IPS-20b (cell line): ENCODE results near the gene TMEM52B.
A peak's percentile ranks its signal among the peaks of the same experiment; 100 is the strongest.
"Not testable (repeated sequence)": the region's sequence is repeated elsewhere in the genome, so short reads cannot be mapped to it uniquely, and the experiment has no call there.

ENCODE experiments used
- H3K27ac ChIP-seq: one replicate; pipeline ENCODE4 v1.5.1; 2013; ENCODE audit warnings: low read length
- H3K27me3 ChIP-seq: 2 replicates; pipeline ENCODE4 v1.6.1; 2013; ENCODE audit warnings: mild to moderate bottlenecking, low read length, inconsistent platforms; ENCODE audit not compliant: insufficient read depth
- H3K36me3 ChIP-seq: 2 replicates; pipeline ENCODE4 v1.6.1; 2013; ENCODE audit warnings: low read depth, mild to moderate bottlenecking, inconsistent platforms, low read length, moderate library complexity; ENCODE audit not compliant: insufficient read depth
- H3K4me1 ChIP-seq: 2 replicates; pipeline ENCODE4 v1.6.1; 2013; ENCODE audit warnings: mild to moderate bottlenecking, control low read depth, inconsistent platforms, low read length, moderate library complexity; ENCODE audit not compliant: insufficient read depth
- H3K4me3 ChIP-seq: 2 replicates; pipeline ENCODE4 v1.5.1; 2013; ENCODE audit warnings: mild to moderate bottlenecking, low read length, inconsistent platforms
- H3K9ac ChIP-seq: 2 replicates; pipeline ENCODE4 v1.6.1; 2013; ENCODE audit warnings: low read depth, mild to moderate bottlenecking, inconsistent platforms, low read length, moderate library complexity
- H3K9me3 ChIP-seq: 2 replicates; pipeline ENCODE4 v1.6.1; 2013; ENCODE audit warnings: mild to moderate bottlenecking, low read depth, low read length, inconsistent platforms; ENCODE audit not compliant: insufficient read depth

The TMEM52B gene

DNA sequence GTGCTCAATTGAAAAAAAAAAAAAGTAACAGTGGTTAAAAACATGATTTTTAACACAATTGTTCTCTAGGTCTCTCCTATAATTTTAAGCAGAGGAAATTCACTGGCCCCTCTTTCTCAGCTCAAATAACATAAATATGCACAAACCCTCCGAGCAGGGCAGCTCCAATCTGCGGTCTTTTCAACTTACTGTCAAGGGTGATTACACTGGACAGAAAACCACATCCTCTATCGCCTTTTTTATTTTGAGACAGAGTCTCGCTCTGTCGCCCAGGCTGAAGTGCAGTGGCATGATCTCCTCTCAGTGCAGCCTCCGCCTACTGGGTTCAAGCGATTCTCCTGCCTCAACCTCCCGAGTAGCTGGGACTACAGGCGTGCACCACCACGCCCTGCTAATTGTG is 17.4 kb downstream of the TMEM52B start:
- Histone ChIP-seq H3K36me3 (no peaks in the 10 kb centered on the region), H3K4me3 (no peak overlapping the region), H3K27me3 (no peaks in the 10 kb centered on the region), H3K9ac (no peak overlapping the region), H3K27ac (no peak overlapping the region), H3K9me3 (no peaks in the 10 kb centered on the region), H3K4me1 (peaks cover 9% of the 10 kb centered on the region)

DNA sequence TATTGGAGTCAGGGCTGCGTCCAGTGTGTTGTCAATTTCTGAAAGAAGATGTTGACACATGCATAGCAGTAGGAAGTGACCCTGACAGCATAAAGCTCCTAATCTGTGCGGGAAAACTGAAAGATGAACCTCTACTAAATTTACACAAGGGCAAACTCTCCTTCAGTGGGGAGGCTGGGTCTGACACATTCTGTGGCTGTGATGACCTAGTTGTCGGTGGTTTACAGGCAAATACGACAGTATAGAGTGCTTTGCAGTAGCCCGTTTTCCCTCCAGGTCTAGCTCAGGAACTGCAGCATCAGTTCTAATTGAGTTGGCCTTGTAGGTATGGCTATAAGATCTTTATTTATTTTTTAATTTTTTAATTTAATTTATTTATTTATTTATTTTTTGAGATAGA is 19.0 kb downstream of the TMEM52B start:
- Histone ChIP-seq H3K27ac (no peak overlapping the region), H3K4me3 (no peak overlapping the region), H3K36me3 (no peaks in the 10 kb centered on the region)

DNA sequence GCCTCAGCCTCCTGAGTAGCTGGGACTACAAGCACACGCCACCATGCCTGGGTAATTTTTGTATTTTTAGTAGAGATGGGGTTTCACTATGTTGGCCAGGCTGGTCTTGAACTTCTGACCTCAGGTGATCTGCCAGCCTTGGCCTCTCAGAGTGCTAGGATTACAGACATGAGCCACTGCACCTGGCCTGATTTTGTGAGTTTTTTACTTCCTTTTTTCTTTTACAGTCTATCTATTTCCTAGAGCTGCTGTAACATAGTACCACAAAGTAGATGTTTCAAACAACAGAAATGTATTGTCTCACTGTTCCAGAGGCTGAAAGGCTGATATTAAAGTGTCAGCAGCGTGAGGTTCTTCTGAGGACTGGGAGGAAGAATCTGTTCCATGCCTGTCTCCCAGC is 25.7 kb downstream of the TMEM52B start:
- H3K4me3 ChIP-seq, H3K36me3 ChIP-seq, H3K27ac ChIP-seq: not testable (repeated sequence)

More for the DNA sequence above, 19.0 kb downstream of the TMEM52B start:
- Histone ChIP-seq H3K9ac (no peak overlapping the region), H3K9me3 (no peaks in the 10 kb centered on the region), H3K4me1 (no peaks in the 10 kb centered on the region), H3K27me3 (no peaks in the 10 kb centered on the region)

DNA sequence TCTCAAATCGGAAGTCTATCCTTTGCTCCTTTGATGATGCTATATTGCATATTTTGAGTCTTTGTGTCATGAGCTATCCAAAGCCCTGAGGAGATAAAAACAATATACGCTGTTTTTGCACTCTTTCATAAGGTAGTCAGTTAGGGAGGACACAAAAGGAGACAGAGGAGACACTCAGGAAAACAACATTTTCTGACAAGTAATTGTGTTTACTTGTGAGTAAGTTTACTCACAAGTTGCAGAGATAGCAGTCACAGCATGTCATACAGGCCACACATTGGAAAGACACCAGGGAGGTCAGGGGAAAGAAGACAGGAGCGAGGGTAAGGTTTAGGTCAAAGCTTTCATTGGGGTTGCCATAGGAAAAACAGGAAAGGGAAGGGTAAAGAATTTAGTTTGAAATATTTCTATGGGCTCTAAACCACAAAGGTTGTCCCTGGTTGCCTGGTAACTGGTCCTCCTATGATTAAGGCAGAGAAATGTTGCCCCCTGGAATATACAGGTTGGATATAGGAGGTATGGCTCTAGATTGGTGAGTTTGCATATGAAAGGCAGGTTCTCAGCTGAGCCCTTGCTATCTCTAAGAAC is 26.5 kb downstream of the TMEM52B start:
- H3K36me3 ChIP-seq, result no peaks in the 10 kb centered on the region
- peaks cover 8% of the 10 kb centered on the region; the same call in 1 of the 2 replicates for H3K4me1 ChIP-seq
- no peak overlapping the region for H3K4me3 ChIP-seq
- no peaks in the 10 kb centered on the region for H3K27me3 ChIP-seq
- H3K27ac ChIP-seq, result no peak overlapping the region
- H3K9me3 ChIP-seq, result no peaks in the 10 kb centered on the region
- no peak overlapping the region for H3K9ac ChIP-seq

More for the DNA sequence above, 25.7 kb downstream of the TMEM52B start:
- not testable (repeated sequence) for H3K9me3 ChIP-seq, H3K9ac ChIP-seq, H3K4me1 ChIP-seq, H3K27me3 ChIP-seq

DNA sequence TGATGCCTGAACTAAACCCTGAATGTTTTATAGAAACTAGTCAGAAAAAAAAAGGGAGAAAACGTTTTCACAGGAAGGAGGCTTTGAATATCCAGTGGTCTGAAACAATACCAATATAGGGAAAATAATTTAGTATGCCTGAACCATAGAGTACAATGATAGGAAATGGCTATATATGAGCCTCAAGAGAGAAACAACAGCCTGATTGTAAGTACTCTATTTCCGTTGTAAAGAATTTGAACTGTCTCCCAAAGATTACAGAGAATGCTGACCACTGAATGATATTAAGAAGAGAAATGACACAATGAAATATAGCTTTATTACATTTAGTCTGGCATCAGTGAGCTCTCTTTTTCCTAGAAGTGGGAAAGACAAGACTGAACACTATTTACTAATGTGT is 28.3 kb downstream of the TMEM52B start:
- no peaks in the 10 kb centered on the region for H3K36me3 ChIP-seq

DNA sequence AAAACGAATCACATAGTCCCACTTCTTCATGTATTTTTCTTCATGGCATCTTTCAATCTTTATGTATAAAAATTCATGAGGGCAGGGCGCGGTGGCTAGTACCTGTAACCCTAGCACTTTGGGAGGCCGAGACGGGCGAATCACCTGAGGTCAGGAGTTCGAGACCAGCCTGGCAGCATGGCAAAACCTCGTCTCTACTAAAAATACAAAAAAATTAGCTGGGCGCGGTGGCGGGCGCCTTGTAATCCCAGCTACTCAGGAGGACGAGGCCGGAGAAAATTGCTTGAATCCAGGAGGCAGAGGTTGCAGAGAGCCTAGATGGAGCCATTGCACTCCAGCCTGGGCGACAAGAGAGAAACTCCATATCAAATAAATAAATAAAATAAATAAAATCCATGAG is 31.4 kb downstream of the TMEM52B start:
- H3K9ac ChIP-seq, result no peak overlapping the region
- H3K27ac ChIP-seq, result no peak overlapping the region
- peaks cover 11% of the 10 kb centered on the region for H3K4me1 ChIP-seq
- H3K36me3 ChIP-seq, result no peaks in the 10 kb centered on the region
- H3K27me3 ChIP-seq, result no peaks in the 10 kb centered on the region; the same call in 1 of the 2 replicates
- H3K4me3 ChIP-seq, result no peak overlapping the region
- no peaks in the 10 kb centered on the region for H3K9me3 ChIP-seq

More for the DNA sequence above, 28.3 kb downstream of the TMEM52B start:
- peaks cover 8% of the 10 kb centered on the region; the same call in 1 of the 2 replicates for H3K4me1 ChIP-seq
- H3K27me3 ChIP-seq, result no peaks in the 10 kb centered on the region
- no peak overlapping the region for H3K4me3 ChIP-seq
- no peak overlapping the region for H3K9ac ChIP-seq
- H3K9me3 ChIP-seq, result no peaks in the 10 kb centered on the region
- H3K27ac ChIP-seq, result no peak overlapping the region

DNA sequence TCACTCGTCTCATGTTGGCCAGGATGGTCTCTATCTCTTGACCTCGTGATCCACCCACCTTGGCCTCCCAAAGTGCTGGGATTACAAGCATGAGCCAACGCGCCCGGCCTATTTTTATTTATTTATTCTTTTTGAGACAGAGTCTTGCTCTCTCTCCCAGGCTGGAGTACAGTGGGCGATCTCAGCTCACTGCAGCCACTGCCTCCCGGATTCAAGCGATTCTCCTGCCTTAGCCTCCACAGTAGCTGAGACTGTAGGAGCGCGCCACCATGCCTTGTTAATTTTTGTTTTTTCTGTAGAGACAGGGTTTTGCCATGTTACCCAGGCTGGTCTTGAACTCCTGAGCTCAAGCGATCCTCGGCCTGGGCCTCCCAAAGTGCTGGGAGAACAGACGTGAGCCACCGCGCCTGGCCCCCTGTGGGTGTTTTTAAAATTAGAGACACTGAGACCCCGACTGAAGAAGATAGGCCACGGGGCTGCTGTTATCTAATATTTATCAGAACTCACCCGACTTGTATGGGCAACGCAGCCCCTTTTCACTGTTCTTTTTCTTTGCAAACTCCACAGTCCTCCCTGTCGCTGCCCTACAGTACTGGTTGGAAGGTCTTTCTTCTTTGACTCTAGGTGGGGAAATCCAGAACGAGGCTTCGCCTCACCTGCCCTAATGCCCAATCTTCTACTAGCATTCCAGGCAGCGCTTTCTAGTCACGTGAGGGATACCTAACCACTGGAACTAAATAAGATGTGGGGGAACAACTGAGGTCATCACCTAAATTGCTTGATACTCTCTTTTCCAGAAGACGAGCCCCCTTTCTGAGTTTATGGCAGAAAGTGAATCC is 32.5 kb downstream of the TMEM52B start:
- Histone ChIP-seq H3K9ac (no peak overlapping the region), H3K4me3 (no peak overlapping the region), H3K27ac (no peak overlapping the region), H3K36me3 (no peaks in the 10 kb centered on the region), H3K27me3 (no peaks in the 10 kb centered on the region; the same call in 1 of the 2 replicates), H3K9me3 (no peaks in the 10 kb centered on the region), H3K4me1 (peaks cover 13% of the 10 kb centered on the region)

DNA sequence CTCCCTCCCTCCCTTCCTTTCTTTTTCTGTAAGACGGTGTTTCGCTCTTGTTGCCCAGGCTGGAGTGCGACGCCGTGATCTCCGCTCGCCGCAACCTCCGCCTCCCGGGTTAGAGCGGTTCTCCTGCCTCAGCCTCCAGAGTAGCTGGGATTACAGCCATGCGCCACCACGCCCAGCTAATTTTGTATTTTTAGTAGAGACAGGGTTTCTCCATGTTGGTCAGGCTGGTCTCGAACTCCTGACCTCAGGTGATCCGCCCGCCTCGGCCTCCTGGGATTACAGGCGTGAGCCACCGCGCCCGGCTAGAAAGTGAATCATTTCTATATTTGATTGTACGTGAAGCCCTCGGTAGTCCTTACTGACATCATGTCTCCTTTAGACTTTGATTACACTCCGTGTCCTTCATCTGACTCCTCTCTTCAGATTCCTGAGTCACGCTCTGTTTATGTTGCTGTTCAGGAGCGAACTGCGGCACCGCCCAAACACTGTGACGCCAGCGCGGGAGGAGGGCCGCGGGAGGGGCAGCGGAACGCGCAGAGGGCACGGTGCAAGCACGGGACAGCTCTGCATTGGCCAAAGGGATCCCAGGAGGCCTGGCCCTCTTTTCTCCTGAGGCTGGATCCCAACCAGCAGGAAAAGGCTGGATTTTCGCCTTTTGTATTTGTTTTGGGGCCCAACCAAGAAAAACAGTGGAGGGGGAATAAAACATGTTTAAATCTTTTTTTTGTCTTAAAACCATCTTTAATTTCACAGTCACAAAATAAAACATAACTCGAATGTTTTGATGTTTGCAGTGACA is 33.3 kb downstream of the TMEM52B start:
- H3K9ac ChIP-seq, result peak overlapping the region; percentile 90
- H3K27me3 ChIP-seq, result no peaks in the 10 kb centered on the region; the same call in 1 of the 2 replicates
- peaks cover 13% of the 10 kb centered on the region for H3K4me1 ChIP-seq
- H3K4me3 ChIP-seq, result peak overlapping the region; percentile 95
- H3K9me3 ChIP-seq, result no peaks in the 10 kb centered on the region
- H3K36me3 ChIP-seq, result no peaks in the 10 kb centered on the region
- peak overlapping the region; percentile 78 for H3K27ac ChIP-seq

DNA sequence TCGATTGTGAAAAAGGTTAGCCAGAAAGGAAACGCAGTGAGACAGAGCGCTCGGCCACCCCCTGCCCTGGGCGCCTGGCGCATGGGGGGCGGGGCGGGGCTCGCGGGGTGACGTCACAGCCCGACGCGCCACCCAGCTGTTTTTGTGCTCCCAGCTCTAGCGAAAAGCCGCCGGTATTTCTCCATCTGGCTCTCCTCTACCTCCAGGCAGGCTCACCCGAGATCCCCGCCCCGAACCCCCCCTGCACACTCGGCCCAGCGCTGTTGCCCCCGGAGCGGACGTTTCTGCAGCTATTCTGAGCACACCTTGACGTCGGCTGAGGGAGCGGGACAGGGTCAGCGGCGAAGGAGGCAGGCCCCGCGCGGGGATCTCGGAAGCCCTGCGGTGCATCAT is 33.9 kb downstream of the TMEM52B start, which contains the start of gene GABARAPL1:
GABARAPL1 (plus strand) TSS at position 139 of the 393 bp plus-strand sequence; CDS start at position 392, 253 bp downstream.
- no peaks in the 10 kb centered on the region; the same call in 1 of the 2 replicates for H3K27me3 ChIP-seq
- no peaks in the 10 kb centered on the region for H3K9me3 ChIP-seq
- peak within 1 kb of the TSS; percentile 90 for H3K9ac ChIP-seq
- H3K27ac ChIP-seq, result peak within 1 kb of the TSS; percentile 78
- H3K4me1 ChIP-seq, result peaks cover 13% of the 10 kb centered on the region
- H3K36me3 ChIP-seq, result no peaks in the 10 kb centered on the region
- peak within 1 kb of the TSS; percentile 95 for H3K4me3 ChIP-seq

DNA sequence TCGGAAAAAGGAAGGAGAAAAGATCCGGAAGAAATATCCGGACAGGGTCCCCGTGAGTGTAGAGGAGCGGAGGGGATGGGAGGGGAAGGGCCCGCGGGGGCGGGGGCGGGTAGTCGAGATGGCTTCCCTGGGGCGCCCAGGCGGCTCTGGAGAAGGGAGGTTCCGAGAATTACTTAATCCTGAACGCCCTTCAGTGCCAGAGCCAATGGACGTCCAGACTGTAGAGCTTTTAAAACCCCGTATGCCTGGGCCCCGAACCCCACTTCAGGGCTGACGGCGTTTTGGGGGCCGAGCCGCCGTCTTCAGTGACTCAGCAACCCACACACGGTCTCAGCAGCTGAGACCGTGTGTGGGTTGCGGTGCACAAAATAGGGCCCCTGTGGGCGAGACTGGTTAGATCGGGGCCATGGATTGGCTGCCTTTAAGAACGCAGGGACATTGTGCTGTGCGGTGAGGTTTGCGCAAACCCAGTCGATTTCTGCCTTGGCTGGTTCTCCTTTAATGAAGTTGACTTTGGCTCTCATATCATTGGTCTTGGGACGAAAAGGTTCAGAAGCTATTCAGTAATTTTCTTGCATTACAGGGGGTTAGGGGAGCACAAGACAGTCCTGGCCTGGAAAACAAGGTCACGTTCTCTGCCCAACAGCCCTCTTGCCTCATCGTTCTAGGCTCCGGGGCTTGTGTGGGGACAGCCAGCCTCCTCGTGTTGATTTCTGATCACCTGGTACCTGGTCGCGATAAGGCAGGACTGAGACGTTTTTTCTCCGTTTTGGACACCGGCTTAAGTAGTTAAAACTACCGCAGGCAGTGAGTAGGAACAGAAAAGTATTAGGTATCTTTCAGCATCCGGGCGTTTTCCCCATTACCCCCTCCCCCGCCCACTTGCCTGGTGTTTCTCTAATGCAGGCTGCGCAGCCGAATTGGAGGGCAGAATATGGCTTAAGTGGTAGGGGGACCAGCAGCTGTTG is 34.6 kb downstream of the TMEM52B start:
- no peaks in the 10 kb centered on the region; the same call in 1 of the 2 replicates for H3K27me3 ChIP-seq
- H3K4me1 ChIP-seq, result peaks cover 13% of the 10 kb centered on the region
- H3K9ac ChIP-seq, result peak overlapping the region; percentile 90
- peak overlapping the region; percentile 95 for H3K4me3 ChIP-seq
- peaks cover 6% of the 10 kb centered on the region; the same call in 1 of the 2 replicates for H3K36me3 ChIP-seq
- no peaks in the 10 kb centered on the region for H3K9me3 ChIP-seq
- peak overlapping the region; percentile 78 for H3K27ac ChIP-seq
